GM19043 (cell line): ENCODE results near the gene CDC20.

Experiments used
- ATAC-seq: cut with Tn5 transposase; IDR thresholded peaks from one replicate; pipeline ENCODE4 v1.9.1; 2021; ENCODE audit warnings: low read depth; ENCODE audit not compliant: unreplicated experiment

The CDC20 gene

DNA sequence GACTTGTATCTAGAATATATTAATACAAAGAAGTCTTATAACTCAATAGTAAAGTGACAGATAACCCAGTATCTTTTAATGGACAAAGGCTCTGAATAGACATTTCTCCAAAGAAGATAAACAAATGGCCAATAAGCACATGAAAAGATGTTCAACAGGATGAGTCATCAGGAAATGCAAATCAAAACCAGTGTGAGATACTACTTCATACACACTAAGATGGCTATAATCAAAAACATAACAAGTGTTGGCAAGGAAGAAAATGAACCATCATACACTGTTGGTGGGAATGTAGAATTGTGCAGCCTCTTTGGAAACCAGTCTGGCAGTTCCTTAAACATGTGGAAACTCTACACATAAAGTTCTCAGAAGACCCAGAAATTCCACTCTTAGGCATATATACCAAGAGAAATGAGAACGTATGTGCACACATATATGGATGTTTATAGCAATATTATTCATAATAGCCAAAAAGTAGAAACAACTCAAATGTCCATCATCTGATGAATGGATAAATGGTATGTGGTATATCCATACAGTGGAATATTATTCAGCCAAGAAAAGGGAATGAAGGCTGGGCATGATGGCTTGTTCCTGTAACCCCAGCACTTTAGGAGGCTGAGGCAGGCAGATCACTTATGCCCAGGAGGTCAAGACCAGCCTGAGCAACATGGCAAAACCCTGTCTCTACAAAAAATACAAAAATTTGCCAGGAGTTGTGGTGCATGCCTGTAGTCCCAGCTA is 31.1 kb upstream of the CDC20 start:
- ATAC-seq: no peak

GRCh38 chr1:43329995-43330751 is 28.6 kb upstream of the CDC20 start:
- no peak for ATAC-seq

DNA sequence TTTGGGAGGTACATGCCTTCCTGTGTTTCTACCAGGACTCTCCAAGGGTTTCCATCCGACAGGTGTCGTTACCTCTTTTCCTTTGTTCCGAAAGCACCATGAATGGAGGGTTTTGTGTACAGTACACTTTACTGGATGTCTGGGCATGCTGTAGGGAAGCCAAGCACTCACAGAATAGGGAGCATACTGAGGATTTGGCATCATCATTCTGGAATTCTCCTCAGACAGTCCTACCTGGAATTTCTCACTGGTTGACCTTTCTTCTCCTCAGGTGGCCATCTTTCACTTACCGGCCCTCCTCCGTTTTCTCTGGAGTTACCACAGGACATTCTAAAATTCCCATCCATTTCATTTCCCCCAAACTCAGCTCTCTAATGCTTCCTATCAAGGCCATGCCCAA is 27.1 kb upstream of the CDC20 start:
- no peak for ATAC-seq

DNA sequence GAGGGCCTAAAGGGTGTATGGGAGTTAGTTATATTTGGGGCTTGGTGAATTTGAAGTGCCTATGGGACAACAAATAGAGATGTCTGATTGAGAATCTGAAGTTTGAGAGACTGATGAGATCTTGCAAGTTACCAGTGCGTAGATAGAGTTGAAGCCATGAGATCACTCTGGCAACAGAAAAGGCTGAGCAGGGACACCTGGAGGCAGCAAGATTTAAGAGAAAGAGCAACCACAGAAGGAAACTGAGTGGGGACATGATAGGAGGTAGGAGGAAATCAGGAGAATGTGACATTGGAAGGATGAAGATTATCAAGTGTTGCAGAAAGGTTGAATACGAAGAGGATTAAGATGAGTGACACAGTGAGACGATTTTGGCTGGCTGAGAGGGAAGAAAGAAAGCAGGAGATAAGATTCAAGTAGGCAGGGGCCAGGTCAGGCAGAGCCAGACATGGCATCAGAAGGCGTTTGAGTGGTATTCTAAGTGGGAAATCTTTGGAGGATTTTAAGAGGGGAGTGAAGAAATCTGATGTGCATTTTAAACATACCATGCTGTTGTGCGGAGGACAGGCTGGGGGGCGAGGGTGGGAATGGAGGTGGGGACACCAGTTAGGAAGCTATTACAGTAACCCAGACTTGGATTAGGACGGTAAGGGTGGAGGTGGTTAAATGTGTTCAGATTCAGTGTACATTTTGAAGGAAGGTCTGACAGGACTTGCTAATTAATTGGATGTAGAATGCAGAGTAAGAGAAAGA is 24.2 kb upstream of the CDC20 start:
- ATAC-seq: no peak

DNA sequence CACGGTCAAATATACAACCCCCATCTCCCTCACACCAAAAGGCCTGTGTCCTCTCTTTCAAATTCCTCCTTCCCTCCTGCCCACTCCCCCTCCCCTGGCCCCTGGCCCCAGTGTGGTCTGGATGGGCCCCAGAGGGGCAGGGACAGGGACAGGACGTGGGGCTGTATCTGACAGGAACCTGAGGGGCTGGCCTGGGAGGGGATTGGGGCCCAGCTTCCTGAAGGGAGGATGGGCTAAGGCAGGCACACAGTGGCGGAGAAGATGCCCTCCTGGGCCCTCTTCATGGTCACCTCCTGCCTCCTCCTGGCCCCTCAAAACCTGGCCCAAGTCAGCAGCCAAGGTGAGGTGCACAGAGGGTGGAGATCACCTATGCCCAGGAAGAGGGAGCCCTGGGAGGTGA is 21.2 kb upstream of the CDC20 start, which contains the start of gene MPL:
TSS of gene MPL (plus strand) at position 231 of the 400 bp plus-strand sequence. CDS start at position 262, 31 bp downstream.
- no peak for ATAC-seq

DNA sequence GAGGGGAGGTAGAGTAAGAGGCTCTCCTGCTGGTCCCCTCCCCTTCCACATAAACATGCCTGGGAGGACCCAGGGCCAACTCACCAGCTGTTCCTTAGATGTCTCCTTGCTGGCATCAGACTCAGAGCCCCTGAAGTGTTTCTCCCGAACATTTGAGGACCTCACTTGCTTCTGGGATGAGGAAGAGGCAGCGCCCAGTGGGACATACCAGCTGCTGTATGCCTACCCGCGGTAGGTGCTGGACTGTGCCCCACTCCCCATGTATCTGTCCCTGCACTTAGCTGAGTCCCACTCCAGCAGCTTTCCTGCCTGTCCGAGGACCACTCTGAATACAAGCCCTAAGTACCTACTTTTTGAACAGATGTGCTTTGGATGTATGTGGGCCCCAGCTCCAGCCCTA is 20.8 kb upstream of the CDC20 start:
- ATAC-seq: no peak

GRCh38 chr1:43339584-43340232 is 19.1 kb upstream of the CDC20 start:
- no peak for ATAC-seq

DNA sequence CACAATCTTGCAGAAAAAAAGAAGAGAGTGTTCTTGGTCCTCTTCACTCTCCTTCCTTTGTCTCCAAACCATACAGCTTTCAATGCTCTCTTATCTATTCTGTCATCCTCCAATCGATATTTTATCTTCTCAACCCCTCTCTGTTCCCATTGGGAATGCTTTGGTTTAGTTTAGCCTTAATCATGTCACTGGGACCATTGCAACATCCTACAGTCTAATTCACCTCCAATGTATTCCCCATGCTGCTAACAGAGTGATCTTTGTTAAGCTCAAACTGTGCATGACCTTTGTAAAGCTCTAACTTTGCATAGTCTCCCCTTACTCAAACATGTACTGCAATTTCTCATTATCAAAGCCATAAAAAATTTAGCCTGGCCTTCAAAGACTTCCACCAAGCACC is 18.2 kb upstream of the CDC20 start:
- ATAC-seq: no peak

- ATAC-seq: no peak
Observed at GRCh38 chr1:43344267-43344850, 14.4 kb upstream of the CDC20 start.

GRCh38 chr1:43345120-43345519 is 13.7 kb upstream of the CDC20 start:
- ATAC-seq: no peak

DNA sequence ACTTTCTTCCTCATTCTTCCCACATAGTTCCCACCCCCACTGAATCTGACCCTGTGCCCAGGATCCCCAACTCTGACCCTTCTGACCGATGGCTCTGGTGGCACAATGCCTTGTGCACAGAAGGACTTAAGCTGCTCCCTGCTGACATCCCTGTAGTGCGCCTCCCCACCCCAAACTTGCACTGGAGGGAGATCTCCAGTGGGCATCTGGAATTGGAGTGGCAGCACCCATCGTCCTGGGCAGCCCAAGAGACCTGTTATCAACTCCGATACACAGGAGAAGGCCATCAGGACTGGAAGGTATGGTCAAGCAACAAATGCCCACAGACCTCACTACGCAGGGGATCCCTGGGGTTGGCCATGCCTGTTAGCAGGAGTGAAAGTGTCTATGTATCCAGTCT is 12.1 kb upstream of the CDC20 start:
- ATAC-seq: no peak

DNA sequence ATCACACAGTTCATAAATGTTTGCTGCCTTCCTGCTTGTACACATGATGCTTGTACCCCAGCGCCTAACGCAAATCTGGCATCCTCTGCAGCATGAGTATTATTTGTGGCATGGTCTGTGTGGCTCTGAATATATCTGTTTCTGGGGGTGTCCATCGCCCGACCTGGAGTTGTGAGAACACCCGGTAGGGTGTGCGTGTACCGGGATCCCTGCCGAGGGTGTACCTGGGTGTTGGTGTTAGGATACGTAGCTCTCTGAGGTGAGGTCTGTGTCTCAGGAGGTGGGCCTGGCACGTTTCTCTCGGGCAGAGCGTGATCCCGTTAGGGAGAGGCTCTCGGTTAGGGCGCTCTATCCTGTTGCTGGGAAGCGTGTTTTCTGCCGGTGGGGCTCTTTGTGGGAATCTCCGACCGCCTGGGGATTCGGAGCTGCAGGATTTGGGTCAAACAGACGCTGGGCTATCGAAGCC is 10.4 kb upstream of the CDC20 start:
- ATAC-seq: no peak

DNA sequence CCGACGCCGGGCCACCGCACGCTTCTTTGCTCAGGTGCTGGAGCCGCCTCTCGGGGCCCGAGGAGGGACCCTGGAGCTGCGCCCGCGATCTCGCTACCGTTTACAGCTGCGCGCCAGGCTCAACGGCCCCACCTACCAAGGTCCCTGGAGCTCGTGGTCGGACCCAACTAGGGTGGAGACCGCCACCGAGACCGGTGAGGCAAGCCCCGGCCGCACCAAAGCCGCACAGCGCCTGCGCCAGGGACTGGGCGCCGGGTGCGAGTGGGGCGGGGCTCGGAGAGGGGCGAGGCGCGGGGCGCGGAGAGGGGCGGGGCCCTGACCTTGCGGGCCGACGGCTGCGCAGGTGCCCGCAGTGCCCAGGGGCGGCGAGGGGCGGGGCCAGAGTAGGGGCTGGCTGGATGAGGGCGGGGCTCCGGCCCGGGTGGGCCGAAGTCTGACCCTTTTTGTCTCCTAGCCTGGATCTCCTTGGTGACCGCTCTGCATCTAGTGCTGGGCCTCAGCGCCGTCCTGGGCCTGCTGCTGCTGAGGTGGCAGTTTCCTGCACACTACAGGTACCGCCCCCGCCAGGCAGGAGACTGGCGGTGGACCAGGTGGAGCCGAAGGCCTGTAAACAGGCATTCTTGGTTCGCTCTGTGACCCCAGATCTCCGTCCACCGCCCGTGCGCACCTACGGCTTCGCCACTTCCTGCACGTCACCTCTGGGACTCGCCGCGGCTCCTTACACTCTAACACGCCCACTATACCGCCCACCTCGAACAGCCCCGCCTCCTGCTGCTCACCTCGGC is 9.8 kb upstream of the CDC20 start:
- ATAC-seq: no peak

- no peak for ATAC-seq
Observed at GRCh38 chr1:43349594-43350306, 9.0 kb upstream of the CDC20 start.

GRCh38 chr1:43350976-43351375 is 7.8 kb upstream of the CDC20 start:
- no peak for ATAC-seq

GRCh38 chr1:43351421-43352350 is 7.1 kb upstream of the CDC20 start:
- no peak for ATAC-seq

DNA sequence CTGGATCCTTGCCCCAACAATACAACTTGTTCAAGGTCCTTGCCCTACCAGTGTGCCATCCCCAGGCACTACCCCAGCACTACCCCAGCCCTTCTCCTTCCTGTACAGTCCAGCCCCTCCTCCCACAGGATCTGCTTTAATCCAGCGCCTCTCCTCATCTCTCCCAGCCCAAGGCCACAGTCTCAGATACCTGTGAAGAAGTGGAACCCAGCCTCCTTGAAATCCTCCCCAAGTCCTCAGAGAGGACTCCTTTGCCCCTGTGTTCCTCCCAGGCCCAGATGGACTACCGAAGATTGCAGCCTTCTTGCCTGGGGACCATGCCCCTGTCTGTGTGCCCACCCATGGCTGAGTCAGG is 6.5 kb upstream of the CDC20 start:
- ATAC-seq: no peak

DNA sequence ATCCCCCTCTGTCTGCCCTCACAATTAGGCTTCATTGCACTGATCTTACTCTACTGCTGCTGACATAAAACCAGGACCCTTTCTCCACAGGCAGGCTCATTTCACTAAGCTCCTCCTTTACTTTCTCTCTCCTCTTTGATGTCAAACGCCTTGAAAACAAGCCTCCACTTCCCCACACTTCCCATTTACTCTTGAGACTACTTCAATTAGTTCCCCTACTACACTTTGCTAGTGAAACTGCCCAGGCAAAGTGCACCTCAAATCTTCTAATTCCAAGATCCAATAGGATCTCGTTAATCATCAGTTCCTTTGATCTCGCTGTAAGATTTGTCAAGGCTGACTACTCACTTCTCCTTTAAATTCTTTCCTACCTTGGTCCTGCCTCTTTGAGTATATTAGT is 5.9 kb upstream of the CDC20 start:
- no peak for ATAC-seq
